HG02623 (cell line): ENCODE results near the gene SDR39U1.

ENCODE experiments used
- ATAC-seq: cut with Tn5 transposase; IDR thresholded peaks from one replicate; pipeline ENCODE4 v1.9.1; 2021; ENCODE audit warnings: moderate library complexity; ENCODE audit not compliant: unreplicated experiment

Gene SDR39U1

GRCh38 chr14:24392325-24393091 lies 50.1 kb downstream of the SDR39U1 start:
- no peak for ATAC-seq

DNA sequence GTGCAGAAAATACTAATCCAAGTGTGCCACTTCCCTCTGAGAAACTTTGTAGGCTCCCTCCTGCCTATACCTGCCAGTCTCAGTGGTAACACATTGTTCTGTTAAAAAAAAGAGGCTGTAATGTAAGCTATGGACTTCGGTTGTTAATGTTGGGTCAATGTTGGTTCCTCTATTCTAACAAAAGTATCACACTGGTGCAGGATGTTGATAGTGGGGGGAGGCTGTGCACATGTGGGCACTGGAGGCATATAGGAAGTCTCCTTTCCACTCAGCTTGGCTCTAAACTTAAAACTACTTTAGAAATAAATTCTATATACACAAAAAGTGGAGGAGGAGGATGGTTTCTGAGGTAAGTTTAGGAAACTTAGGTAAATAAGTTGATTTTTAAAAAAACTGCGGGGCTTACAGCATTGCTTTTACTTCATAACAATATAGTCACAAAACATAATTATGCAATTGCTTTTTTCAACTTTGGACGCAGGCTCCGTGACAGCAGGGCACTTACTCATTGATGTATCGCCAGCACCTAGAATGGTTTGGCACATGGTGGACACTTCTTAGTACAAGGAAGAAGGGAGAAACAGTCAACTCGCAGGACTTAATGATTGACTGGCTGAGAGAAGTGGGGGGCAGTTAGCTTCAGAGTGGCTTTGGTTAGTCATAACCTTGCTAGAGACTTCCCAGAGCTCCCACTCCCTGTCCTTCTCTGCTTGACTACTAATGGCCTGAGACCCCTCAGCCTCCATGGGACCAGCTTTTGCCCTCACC lies 51.7 kb downstream of the SDR39U1 start:
- no peak for ATAC-seq
